ENCODE results near the gene CENPP.

DNA sequence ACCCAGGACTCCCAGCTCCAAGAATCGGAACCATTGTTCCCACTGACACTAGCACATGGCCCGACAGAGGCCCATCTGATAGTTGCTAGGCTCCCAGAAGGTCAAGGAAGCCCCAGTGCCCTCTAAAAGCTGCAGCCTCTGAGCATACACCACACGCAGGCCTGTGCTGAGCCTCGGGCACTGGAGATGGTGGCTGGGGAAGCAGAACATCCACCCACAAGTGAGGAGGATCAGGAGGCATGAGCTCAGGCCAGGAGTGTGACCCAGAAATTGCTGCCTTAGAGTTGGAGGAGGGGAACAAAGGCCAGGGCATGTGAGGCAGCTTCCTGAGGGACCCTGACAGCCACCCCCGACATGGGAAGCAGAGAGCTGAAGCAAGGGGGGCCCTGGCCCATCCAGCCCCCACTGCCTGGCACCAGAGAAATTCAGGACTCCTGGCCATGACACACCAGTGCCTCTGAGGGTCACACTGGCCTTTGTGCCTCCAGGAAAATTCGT, 322.8 kb downstream of the CENPP start:
- TF ChIP-seq MAX (IDR thresholded peaks at IDR 0.05) (no peak), POLR2A (IDR thresholded peaks at IDR 0.05; ENCODE audit: low read length) (no peak), BHLHE40 (IDR thresholded peaks at IDR 0.05; ENCODE audit: low read depth, low read length) (no peak), EP300 (IDR thresholded peaks at IDR 0.05) (no peak), CHD2 (IDR thresholded peaks at IDR 0.05; ENCODE audit: low read length, partially characterized antibody) (no peak), EHF (CRISPR knock-in tag; IDR thresholded peaks at IDR 0.05) (no peak)
- TF ChIP-seq, protein P1, sequence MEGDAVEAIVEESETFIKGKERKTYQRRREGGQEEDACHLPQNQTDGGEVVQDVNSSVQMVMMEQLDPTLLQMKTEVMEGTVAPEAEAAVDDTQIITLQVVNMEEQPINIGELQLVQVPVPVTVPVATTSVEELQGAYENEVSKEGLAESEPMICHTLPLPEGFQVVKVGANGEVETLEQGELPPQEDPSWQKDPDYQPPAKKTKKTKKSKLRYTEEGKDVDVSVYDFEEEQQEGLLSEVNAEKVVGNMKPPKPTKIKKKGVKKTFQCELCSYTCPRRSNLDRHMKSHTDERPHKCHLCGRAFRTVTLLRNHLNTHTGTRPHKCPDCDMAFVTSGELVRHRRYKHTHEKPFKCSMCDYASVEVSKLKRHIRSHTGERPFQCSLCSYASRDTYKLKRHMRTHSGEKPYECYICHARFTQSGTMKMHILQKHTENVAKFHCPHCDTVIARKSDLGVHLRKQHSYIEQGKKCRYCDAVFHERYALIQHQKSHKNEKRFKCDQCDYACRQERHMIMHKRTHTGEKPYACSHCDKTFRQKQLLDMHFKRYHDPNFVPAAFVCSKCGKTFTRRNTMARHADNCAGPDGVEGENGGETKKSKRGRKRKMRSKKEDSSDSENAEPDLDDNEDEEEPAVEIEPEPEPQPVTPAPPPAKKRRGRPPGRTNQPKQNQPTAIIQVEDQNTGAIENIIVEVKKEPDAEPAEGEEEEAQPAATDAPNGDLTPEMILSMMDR (IDR thresholded peaks at IDR 0.05) = no peak
- TF ChIP-seq, protein P2, sequence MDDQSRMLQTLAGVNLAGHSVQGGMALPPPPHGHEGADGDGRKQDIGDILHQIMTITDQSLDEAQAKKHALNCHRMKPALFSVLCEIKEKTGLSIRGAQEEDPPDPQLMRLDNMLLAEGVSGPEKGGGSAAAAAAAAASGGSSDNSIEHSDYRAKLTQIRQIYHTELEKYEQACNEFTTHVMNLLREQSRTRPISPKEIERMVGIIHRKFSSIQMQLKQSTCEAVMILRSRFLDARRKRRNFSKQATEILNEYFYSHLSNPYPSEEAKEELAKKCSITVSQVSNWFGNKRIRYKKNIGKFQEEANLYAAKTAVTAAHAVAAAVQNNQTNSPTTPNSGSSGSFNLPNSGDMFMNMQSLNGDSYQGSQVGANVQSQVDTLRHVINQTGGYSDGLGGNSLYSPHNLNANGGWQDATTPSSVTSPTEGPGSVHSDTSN (IDR thresholded peaks at IDR 0.05) = no peak

Measured in A549 (cell line).